Kidney glomerular epithelial cell (primary cell): ENCODE measurements around the gene MZT2B.
"Not testable (repeated sequence)": the region's sequence is repeated elsewhere in the genome, so short reads cannot be mapped to it uniquely, and the experiment has no call there.

Experiments
- DNase-seq: peaks from one replicate; lab custom pipeline; 2025; lab: John Stamatoyannopoulos, UW

The MZT2B gene

DNA sequence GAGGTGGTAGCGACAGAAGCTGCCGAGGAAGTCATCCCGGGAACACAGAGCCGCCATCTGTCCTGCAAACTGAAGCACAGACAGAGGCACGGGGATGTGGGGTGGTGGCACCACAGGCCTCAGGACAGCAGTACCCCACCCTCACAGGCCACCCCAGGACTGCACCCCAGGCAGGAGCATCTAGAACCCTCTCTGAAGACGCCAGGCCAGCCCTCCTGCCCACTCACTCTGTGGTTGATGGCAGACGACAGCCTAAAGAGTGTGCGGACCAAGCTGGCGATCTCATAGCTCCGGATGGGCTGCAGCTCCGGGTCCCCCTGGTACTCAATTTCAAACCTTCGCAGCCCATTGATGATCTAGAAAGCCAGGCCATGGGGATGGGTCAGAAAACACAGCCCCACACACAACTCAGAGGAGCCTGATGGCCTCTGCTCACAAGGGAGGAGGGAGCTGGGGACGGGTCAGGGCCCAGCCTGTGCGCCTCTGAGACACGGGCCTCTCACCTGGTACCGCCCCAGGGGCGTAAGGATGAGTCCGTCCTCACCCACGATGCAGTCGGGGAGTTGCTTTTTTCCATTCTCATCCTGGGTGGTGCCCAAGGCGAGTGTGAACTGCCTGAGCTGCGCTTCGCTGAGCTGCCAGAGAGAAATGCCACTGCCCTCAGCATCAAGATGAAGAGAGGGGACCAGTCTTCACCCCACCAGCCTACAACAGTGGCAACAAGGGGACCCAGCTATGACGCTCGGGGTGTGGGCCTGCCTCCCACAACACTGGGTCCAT lies 29.1 kb upstream of the MZT2B start:
- no peak for DNase-seq

DNA sequence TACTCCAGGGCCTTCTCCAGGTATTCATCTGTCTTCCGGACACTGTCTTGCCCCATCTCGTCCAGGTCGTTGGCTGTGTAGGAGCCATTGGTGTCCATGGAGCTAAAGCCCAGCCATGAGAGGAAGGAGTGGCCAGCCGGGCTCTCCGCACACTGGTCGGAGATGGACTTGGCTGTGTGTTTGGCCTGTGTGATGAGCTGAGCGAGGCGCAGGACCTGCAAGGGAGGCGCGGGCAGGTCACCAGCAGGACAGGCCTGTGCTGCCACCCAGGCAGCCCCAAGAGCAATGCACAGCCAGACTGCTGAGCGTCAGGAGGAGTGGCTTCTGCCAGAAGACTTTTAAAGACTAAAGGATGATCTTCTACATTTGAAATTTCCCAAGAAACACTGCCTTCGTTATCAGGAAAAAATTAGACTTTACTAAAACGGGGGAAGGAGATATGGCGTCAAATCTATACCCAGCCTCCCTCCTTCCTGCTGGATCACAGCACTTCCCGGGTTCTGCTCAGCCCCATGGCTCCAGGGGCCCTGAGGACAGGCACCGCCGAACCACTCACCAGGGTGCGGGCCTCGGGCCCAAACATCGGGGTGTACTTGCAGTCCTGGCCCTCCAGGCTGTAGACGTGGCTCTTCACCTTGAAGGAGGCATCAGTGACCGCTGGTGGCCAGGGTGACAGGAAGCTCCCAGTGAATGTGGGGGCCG lies 28.2 kb upstream of the MZT2B start:
- not testable (repeated sequence) for DNase-seq

DNA sequence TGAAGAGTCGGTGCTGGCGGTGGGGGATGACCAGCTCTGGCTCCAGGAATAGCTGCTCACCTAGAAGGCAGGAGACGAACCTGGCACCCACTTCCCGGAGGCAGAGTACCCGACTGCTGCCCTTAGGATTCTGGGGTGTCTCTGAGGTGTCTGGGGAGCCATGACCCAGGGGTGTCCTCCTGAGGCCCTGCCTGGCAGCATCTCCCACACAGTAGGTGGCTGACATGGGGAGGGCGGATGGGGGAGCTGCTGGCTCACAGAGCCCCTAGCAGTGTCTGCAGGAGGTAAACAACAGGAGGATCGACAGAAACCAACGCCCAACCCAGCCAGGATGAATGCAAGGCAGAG lies 27.7 kb upstream of the MZT2B start:
- DNase-seq, result not testable (repeated sequence)

DNA sequence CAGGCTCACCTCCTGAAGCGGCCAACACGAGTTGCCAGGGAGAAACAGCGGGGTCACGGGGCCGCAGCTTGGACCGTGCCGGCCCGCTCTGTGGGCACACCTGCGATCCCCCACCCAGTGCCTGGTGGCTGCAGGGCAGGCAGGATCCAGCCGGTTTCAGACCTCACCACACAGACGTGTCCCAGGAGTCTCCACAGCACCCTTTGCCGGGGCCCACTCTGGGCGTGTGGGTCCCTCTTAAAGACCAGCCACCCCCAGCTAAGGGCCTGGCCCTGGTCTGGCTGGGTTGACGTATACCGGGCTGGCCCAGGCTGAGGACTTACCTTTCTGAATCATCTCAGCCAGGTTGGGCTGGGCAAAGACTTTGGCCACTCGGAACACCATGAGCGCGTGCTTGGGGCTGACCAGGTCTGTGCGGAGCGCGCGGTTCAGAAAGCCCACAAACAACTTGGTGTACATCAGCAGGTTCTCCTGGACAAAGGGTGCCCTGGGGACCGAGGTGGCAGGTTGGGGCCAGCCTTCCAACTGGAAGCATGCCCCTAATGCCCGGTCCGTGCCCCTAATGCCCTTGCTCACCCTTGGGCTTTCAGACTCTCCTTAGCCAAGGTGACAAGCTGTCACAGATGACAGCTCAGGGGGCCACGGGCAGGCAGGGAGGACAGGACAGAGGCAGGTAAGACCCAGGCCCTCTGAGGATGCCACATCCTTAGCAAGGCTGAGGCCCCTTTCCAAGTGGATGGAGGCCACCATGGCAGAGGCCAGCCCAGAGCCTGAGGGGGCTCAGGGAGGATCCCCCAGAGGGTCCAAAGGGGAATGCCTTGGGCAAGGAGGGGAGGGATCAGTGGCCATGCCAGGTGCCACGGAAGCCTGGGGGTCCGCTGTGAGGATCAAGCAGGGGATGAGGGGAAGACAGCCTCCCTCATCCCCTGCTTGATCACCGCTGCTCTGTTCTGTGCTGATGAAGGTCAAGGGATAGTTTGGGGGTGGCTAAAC lies 27.0 kb upstream of the MZT2B start:
- no peak for DNase-seq

DNA sequence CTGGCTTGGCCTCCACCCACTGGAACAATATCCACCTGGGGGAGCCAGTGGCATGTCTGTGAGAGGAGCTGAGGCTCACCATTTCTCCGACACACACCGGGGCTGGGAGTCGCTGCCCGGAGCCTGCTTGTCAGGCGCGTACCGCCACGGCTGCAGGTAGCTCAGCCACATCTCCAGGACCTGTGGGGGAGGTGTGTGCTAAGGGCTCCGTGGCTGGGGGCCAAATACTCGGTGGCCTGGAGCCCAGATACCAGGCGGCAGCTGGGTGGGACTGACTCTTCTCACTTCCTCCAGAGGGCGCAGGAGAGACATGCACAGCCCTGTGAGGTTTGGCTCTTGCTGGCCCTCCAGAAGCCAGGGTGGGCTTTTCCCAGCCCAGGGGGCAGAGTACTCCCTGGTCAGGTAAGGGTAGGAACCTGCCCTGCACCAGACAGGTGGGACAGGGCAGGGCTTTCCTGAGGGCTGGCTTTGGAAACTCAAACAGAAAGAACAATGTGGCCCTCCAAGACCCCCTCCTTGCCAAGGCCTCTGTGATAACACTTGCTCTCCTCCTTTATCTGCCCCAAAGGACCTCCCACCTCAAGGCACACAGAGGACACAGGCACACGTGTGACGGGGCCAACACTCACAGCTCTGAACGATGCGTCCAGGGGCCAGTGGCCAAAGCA lies 26.0 kb upstream of the MZT2B start:
- DNase-seq, result peak; percentile 33

DNA sequence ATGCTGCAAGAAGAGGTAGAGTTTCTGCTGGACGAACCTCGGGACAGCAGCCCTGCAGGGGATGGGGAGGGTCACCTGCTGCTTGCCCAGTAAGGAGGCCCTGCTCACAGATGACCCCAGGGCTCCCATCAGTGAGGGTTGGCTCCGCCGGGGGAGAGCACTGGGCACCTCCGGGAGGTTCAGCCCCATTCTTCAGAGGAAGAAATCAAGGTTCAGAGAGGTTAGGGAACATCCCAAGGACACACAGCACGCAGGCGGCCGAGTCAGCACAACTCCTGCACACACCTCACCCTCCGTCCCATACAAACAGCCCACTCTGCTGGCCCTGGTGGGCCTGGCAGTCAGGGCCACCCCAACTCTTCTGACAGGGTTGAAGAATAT lies 25.4 kb upstream of the MZT2B start:
- no peak for DNase-seq

DNA sequence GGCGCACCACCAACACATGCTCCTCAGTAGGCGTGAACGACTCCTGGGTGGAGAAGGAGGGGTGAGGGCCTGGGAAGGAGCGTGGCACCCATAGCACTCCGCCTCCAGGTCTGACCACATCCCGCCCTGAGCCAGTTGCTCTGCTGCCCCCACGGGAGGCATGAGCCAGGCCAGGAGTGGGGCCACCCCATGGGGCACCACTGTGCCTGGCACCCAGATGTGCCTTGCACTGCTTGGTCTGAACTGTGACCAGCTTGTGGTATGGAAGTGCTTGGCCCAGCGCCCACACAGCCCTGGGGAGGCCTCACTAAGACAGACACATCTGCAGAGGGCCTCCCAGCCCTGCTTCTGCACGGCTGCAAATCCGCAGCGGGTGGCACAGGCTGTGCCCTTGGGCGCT lies 24.7 kb upstream of the MZT2B start:
- DNase-seq, result not testable (repeated sequence)

DNA sequence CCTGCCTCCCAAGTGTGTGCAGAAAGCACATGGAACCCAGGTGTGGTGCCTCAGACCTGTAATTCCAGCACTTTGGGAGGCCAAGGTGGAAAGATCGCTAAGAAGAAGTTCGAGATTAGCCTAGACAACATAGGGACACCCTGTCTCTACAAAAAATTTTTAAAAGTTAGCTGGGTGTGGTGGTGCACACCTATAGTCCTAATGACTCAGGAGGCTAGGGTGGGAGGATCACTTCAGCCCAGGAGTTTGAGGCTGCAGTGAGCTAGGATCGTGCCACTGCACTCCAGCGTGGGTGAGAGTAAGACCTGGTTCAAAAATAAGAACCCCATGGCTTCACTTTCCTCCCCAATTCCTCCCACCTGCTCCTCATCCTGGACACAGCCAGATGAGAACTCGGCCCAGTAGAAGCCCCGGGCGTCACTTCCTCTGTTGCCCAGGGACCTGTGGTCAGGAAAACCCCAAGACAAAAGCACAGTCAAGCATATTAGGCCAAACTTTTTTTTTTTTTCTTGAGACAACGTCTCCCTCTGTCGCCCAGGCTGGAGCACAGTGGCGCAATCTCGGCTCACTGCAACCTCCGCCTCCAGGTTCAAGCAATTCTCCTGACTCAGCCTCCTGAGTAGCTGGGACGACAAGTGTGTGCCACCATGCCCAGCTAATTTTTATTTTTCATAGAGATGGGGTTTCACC lies 24.1 kb upstream of the MZT2B start:
- DNase-seq, result peak; percentile 9

DNA sequence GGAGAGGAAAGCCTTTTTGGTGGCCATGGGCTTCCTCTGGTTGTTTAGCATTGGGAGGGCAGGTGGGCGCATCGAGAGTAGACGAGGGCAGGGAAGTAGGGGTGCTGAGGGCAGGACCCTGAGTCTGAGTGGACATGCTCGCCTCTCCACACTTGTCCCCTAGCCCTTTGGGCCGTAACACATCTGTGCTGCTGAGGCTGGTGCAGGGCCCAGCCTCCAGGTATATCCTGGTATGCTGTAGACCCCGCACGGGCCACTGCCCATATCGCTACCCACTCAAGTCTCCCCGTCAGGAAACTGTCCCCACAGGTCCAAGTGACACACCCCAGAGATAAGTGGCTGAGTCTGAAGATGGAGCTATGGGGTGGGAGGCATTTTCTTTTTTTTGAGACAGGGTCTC lies 23.4 kb upstream of the MZT2B start:
- DNase-seq, result no peak

DNA sequence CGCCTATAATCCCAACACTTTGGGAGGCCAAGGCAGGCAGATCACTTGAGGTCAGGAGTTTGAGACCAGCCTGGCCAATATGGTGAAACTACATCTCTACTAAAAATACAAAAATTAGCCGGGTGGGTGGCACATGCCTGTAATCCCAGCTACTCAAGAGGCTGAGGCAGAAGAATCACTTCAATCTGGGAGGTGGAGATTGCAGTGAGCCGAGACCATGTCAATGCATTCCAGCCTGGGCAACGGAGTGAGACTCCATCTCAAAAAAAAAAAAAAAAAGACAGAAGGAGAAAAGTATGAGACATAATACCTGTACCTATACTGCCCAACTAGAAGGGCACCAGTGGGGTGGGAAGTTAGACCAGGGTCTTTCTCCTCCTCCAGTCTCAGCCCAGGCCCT lies 22.7 kb upstream of the MZT2B start:
- not testable (repeated sequence) for DNase-seq

DNA sequence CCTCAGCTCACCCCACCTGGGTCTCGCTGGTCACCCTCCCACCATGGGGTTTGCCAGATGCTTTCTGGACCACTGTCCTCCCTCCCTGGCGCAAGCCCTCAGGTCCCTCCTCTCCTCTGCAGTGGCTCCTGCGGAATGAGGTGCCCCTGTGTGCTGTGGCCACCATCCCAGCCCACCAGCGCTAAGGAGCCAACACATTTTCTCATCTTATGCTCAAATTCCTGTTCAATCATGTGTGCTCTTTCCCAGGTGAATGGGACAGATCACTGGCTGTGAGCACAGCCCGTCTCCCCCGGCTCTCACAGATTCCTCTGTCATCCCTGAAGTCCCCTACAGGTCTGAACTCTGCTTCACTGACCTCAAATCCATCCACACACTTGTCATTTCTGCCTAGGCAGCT lies 21.9 kb upstream of the MZT2B start:
- no peak for DNase-seq

DNA sequence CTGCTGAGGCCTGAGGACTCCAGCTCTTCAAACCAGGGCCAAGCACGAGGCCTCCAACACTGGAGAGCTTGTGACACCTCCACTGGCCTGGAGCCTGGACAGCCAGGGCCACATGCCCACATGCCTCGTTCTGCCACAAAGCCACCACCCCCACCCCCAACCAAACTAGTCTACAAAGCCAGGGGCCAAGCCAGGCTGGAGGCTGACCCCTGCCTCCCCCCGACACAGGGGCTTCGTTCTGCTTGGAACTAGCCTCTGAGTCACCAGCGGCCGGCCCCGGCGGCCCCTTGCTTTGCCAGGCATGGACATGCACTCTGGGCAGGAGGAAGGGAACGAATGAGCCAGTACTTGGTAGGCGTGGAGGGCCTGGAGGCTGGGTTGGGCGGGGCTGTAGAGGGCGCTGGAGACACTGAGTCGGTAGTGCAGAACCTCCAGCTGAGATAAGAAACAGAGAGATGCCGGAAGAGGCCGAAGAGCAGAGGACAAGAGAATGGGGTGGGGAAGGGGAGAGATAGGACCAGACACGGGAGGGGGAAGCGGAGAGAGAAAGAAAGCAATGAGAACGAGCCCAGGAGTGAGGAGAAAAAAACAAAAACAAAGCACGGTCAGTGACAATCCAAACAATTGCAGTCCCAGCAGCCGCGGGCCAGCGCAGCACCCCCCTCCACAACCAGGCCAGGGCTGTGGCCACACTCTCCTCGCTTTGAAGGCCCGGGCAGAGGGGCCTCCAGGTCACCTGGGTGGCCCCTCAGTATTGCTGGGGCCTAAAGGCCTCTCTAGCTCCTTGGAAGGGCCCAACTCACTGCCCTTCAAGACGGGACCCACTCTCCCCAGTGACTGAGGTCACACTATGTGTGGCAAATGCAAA lies 21.0 kb upstream of the MZT2B start:
- DNase-seq, result peak; percentile 81

DNA sequence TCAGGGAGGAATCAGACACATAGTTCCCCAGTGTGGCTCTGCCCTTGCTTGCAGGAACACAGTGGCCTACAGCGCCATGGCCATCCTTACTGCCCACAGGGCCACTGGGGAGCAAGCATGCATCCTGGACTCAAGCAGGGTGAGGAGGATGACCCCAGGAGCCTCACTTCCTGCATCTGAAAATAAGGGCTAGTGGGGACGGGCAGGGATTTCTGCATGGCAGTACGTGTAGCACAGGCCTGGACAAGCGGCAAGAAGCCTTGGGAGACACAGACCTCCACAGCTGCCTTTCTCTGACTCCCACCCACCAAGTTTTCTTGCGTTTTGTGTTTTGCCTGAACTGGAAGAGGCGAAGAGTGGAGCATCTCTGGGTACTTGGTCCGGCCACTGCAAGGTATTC lies 19.6 kb upstream of the MZT2B start:
- not testable (repeated sequence) for DNase-seq

DNA sequence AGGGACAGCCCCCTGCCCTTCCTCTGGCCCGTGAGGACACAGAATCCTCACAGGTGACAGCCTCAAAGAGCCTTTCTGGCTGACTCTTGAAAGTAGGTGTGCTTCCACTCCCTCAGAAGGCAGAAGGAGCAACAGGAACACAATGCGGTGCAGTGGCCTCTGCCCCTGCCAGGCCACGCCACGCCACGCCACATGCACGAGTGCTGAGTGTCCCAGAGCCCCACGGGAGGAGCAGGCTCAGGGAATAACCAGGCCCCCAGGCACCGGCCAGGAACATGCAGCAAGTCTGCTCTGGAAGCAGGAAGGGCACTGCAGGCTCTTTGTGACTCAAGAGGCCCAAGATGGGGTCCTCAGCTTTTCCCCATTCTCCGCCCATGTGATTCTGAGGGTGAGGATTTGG lies 19.1 kb upstream of the MZT2B start:
- no peak for DNase-seq

DNA sequence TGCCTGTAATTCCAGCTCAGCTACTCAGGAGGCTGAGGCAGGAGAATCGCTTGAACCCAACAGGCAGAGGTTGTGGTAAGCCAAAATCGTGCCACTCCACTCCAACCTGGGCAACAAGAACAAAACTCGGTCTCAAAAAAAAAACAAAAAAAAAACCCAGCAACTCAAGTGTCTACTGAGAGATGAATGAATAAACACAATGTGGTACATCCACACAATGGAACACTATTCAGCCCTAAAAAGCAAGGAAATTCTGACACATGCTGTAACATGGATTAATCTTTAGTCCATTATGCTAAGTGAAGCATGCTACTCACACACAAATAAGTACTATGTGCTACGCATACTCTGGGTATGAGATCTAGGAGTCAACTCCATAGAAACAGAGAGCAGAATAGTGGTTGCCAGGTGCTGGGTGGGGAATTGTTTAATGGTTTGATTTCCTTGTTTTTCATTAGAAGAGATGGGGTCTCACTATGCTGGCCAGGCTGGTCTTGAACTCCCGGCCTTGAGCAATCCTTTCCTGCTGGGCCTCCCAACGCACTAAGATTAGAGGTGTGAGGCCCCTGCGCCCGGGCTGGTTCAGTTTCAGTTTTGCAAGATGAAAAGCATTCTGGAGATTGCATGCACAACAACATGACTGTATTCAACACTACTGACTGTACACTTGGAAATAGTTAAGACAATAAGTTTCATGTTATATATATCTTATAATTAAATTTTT lies 16.6 kb upstream of the MZT2B start:
- no peak for DNase-seq

DNA sequence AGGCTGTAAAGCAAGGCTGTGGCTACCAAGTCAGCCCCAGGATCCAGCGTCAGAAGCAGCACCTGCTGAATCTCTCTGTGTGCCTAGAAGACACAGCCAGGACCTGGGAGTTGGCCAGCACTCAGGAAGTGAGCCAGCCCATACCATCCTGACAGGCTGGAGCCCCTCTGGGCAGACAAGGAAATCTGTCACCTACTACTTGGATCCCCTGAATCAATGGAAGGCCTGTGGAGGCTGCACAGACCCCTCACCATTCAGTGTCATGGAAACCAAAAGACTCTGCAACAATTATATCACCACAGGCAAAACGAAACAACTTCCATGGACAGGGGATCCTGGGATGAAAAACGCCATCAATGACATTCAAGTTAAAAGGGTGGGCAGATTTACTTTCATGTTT lies 15.5 kb upstream of the MZT2B start:
- DNase-seq, result not testable (repeated sequence)

DNA sequence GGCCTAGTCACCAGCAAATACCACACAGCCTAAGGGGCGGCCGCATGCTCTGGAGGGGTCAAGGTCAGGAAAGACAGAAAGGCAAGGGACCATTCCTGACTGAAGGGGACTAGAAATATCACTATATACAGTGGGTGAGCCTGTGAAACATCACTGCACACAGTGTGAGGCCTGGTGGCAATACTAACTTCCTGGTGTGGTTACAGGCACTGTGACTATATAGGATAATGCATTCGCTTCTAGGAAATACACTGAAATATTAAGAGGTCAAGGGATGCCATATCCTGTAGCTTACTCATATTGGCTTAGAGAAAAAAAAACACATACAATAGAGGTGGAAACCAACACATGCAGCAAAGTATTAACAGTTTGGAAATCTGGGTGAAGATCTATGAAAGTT lies 12.9 kb upstream of the MZT2B start:
- DNase-seq, result not testable (repeated sequence)

DNA sequence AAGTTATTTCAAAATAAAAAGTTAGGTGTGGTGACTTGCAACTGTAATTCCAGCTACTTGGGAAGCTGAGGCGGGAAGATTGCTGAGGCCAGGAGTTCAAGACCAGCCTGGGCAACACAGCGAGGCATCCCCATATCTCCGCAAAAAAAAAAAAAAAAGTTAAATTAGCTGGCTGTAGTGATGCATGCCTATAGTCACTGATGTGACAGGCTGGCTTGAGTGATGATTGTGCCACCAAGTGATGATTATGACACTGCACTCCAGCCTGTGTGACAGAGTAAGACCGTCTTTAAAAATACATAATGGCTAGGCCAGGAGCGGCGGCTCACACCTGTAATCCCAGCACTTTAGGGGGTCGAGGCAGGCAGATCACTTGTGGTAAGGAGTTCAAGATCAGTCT lies 12.2 kb upstream of the MZT2B start:
- no peak for DNase-seq

DNA sequence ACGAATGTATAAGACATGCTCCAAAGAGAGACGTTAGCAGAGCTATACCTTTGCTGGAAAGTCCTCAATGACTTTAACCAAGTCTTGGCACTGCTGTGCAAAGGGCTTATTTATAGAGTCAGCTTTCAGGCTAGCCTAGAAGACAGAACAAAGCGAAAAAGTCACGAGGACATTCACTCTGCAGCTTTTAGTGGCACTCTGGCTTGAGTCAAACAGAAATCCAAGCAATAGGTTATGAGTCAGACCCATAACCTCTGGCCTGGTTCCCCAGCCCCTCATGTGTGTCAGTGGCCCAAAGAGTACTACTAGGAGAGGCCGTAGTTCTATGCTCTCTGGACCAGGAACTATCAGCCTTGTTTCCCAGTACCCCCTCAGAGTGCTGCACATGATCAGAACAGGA lies 7.2 kb upstream of the MZT2B start:
- DNase-seq, result not testable (repeated sequence)
